NCI-H510A (cell line): Measurements from ENCODE around the gene SESTD1.
"Not testable (repeated sequence)": the region's sequence is repeated elsewhere in the genome, so short reads cannot be mapped to it uniquely, and the experiment has no call there.

Experiments used
- DNase-seq: peaks from one replicate; lab custom pipeline; 2025; lab: John Stamatoyannopoulos, UW

SESTD1 gene

GRCh38 chr2:179106676-179107428 is 157.8 kb downstream of the SESTD1 start:
- DNase-seq: no peak

- DNase-seq: no peak
Measured at GRCh38 chr2:179106342-179106675, 158.3 kb downstream of the SESTD1 start.

GRCh38 chr2:179104736-179105135 is 159.9 kb downstream of the SESTD1 start:
- DNase-seq: no peak

GRCh38 chr2:179098080-179098689 is 166.4 kb downstream of the SESTD1 start:
- DNase-seq: no peak

- DNase-seq: no peak
Measured at GRCh38 chr2:179097131-179097530, 167.5 kb downstream of the SESTD1 start.

- no peak for DNase-seq
Measured at GRCh38 chr2:179096090-179096489, 168.5 kb downstream of the SESTD1 start.

- not testable (repeated sequence) for DNase-seq
Measured at GRCh38 chr2:179092912-179093311, 171.7 kb downstream of the SESTD1 start.

- no peak for DNase-seq
Measured at GRCh38 chr2:179082697-179083096, 181.9 kb downstream of the SESTD1 start.

- no peak for DNase-seq
Measured at GRCh38 chr2:179081954-179082353, 182.7 kb downstream of the SESTD1 start.

- no peak for DNase-seq
Measured at GRCh38 chr2:179072527-179072926, 192.1 kb downstream of the SESTD1 start.

- DNase-seq: no peak
Measured at GRCh38 chr2:179071810-179072355, 192.7 kb downstream of the SESTD1 start.

- no peak for DNase-seq
Measured at GRCh38 chr2:179070895-179071294, 193.7 kb downstream of the SESTD1 start.

- no peak for DNase-seq
Measured at GRCh38 chr2:179069685-179070084, 194.9 kb downstream of the SESTD1 start.

- DNase-seq: no peak
Measured at GRCh38 chr2:179068991-179069643, 195.5 kb downstream of the SESTD1 start.

- DNase-seq: no peak
Measured at GRCh38 chr2:179059026-179059700, 205.5 kb downstream of the SESTD1 start.

GRCh38 chr2:179057737-179058136 is 206.9 kb downstream of the SESTD1 start:
- DNase-seq: no peak

GRCh38 chr2:179053568-179053967 is 211.1 kb downstream of the SESTD1 start:
- DNase-seq: not testable (repeated sequence)
